ENCODE results near the gene ANG. TPM values are rescaled to one million over a fixed set of nuclear protein-coding genes. Genes with fewer than 3 reads are reported as not detected.

ANG gene
- total and polyA plus RNA-seq, 2 of the 8 experiments (the other 6 are each of a cell fraction or from before 2014, with no cell fraction given) = 2.2 to 4.6 TPM

DNA sequence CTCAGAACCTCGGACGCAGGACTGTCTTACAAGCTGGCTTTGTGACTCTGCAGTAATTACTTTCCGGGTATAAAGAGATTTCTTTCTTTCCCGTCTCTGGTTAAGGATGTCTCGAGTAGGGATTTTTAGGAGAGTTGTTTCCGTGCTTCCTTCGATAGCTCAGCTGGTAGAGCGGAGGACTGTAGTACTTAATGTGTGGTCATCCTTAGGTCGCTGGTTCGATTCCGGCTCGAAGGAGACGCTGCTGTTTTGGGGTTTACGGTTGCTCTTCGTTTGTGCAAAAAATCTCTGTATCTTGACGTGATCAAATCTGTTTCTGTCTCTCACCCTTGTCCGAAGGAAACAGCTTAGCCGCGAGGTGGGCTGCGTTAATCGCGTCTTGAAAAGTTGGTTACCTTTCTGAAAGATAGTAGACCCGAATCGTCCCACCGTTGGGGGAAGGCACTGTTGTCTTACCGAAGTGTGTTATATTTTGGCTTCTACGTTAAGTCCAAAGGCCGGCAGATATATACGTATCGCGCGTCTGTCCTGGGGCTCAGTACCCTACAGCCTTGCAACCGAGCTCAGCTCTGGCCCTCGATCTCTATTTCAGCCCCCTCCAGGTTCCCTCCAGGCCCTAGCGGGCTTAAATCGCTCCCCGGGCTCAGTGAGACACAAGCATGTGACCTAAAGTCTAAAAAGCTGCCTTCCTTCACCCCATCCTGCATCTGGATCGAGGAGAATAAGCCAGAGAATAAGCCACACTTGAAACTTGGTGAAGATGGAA is 5.3 kb upstream of the ANG start (continued):
- no peak for TF ChIP-seq CHD7 (IDR thresholded peaks at IDR 0.05; ENCODE audit: insufficient replicate concordance, low read length)
- TF ChIP-seq KDM1A (IDR thresholded peaks at IDR 0.05; ENCODE audit: borderline replicate concordance, low read length) = no peak
- TF ChIP-seq GTF2F1 (IDR thresholded peaks at IDR 0.05; ENCODE audit: borderline replicate concordance, low read depth, low read length) = no peak
- peak; percentile 100 for TF ChIP-seq TBP (IDR thresholded peaks at IDR 0.05; ENCODE audit: low read depth, low read length)
- no peak for TF ChIP-seq SIX5 (IDR thresholded peaks at IDR 0.05; ENCODE audit: low read depth, low read length)
- no peak for TF ChIP-seq RFX5 (IDR thresholded peaks at IDR 0.05; ENCODE audit: borderline replicate concordance, low read depth, low read length)
- no peak for TF ChIP-seq CTCF (IDR thresholded peaks at IDR 0.05; ENCODE audit: control extremely low read depth in 1 of 3, insufficient read depth in 1 of 3, low read depth in 1 of 3, low read length in 3 of 3)
